Midbrain (tissue), 1 donor: ENCODE data around the gene TESK1.
"Not testable (repeated sequence)": the region's sequence is repeated elsewhere in the genome, so short reads cannot be mapped to it uniquely, and the experiment has no call there.

ENCODE experiments used
- DNase-seq: peaks from one replicate; lab custom pipeline; 2025; lab: John Stamatoyannopoulos, UW

Gene TESK1

DNA sequence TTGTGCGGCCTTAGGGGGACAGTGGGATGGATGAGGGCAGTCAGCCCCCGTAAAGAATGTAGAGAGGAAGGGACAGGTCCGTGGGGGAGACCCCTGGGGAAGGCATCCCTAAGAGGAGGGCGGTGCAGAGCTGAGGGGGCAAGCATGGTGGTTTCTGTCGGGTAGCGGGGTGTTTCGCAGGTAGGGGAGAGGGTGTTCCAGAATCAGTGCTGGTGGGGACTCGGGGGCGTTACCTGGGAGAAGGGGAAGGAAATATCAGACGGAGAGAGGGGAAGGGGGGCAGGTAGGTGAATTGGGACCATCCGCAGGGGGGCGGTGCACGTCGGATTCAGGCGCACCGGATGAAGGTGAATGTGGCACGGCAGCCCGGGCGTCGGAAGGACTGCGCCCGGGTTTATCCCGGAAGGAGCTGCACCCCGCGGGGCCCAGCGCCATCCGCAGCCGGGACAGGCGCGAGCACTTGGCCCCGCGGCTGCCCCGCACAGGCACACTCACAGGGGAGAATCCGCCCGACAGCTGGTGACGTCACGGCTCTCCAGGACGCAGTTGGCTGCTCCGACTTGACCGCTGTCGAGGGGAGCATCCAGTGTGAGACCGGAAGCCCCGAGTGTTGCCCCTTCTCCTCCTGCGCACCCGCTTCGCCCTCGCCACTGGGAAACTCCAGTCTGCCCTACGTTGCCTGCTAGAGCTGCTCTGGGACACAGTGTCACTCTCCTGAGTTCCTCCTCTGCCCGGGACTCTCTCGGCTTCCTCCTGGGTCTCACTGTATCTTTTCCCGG, 11.8 kb downstream of the TESK1 start:
- DNase-seq = no peak

DNA sequence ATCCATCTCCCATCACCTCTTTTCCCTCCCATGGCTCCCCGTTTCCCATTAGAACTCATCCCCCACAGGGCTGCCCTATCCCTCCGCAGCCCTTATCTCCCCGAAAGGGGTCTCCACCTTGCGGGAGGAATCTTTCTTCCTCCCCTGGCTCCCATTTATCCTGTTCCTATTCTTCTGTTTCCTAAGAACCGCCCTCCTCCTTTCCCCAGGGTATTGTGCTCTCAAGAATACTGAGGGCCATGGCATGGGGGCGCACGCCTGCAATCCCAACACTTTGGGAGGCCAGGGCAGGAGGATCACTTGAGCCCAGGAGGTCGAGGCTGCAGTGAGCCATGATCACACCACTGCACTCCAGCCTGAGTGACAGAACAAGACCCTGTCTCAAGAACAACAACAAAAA, 12.5 kb downstream of the TESK1 start:
- DNase-seq = no peak

- no peak for DNase-seq
Measured at GRCh38 chr9:35618325-35618727, 13.3 kb downstream of the TESK1 start, which contains the start of gene CD72. Gene CD72 (minus strand): TSS chr9:35618413. CDS start chr9:35618303, 110 bp downstream.

DNA sequence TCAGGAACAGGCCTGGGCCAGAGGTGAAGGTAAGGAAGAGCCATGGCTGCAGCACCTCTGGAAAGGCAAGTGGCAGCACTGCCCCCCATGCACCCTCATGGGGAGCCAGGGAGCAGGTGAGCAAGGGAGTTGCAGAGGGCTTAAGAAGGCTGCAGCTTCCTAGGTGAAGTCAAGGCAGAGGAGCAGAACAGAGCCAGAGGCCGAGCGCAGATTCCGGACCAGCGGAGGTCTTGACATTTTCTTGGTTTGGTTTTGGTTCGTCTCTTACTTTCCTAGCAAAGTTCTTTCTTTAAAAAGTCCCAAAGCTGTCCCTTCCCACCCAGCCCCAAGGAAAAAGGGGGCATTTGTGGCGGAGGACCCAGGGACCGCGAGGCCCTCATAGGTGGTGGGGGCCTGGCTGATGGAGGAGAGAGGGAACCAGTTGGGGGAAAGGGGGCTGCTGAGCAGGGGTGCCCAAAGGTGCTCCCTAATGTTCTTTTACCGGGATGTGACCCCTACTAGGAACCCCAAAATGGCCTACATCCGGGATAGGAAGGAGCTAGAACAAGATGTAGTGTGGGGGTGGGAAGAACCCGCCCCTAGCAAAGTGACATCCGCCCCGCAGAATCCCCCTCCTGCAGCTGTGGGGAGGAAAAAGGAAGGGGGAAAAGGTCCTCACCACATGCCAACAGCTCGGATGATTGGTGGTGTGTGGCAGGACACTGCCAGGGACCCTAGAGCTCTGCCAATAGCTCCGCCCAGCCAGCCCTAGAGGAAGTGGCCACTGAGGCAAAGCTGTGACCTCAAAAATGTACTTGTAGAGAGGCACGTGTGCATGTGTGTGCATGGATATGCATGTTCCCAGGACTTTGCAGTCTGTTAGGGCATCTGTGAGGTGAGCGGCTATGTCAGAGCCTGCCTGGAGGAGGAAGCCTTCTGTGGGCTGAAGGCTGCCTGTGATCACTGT, 14.1 kb downstream of the TESK1 start:
- no peak for DNase-seq

GRCh38 chr9:35619800-35620158, 14.7 kb downstream of the TESK1 start:
- DNase-seq = no peak

GRCh38 chr9:35627575-35627974, 22.5 kb downstream of the TESK1 start:
- no peak for DNase-seq

DNA sequence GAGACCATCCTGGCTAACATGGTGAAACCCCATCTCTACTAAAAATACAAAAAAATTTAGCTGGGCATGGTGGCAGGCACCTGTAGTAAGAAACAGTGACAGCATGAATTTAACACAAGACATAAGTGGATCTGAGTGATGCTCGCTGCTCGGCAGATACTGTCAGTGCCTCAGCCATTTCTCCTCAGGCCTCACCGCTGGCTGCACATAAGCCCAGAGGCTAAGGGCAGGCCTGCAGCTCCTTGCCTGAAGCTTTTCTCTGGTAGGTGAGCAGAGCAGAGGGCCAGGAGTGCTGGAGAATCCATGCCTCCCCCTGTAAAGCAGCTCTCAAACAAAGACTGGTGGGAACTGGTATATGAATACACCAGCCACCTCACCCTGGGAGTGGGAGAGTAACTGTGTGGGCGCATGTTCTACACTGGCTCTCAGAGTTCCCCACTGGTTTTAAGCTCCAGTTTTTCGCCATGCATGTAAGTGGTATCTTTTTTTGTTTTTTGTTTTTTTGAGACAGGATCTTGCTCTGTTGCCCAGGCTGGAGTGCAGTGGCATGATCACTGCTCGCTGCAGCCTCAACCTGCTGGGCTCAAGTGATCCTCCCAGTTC, 23.4 kb downstream of the TESK1 start:
- no peak for DNase-seq

GRCh38 chr9:35629597-35629996, 24.5 kb downstream of the TESK1 start:
- DNase-seq = no peak

DNA sequence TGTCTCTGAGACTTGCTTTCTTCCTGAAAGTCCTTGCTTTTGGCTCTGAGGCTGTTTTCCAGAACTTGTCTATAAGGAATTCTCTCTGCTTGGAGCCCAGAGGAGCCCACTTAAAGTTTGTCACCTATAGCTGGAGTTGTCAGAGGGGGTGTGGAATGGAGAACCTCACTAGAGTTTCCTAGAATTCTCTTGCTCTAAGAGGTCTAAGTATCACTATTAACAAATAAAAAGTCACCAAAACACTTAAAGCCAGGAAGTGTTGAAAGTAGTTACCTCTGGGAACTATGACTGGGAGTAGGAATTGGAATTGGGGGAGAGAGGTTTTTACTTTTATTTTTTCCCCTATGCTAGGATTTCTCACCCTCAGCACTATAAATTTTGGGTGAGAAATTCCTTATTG, 30.7 kb downstream of the TESK1 start:
- DNase-seq = no peak

DNA sequence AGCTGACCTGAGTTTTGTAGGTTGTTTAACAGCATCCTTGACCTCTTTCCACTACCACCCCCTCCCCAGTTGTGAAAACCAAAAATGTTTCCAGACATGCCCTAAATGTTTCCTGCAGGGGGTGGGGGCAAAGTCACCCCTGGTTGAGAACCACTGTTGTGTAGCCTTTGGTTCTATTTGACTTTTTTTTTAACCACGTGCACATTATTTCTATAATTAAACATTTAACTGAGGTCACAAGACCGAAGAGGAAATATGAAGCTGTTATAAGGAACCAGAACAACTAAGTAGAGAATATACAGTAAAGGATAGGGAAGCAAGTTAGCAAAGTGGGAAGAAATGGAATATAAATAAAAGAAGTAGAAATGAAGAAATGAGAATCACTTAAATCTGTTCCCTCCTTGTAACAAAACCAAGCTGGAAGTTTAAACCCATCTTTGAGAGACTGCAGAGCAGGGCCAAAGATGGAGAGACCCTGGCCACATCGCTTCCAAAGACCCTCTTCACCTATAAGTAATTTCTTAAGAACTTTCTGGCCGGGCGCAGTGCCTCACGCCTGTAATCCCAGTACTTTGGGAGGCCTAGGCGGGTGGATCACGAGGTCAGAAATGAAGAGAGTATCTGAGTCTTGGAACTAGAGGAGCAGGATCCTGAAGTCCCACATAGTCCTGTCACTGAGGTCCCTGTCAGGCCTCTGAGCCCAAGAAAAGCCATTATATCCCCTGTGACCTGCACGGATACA, 31.2 kb downstream of the TESK1 start:
- no peak for DNase-seq

DNA sequence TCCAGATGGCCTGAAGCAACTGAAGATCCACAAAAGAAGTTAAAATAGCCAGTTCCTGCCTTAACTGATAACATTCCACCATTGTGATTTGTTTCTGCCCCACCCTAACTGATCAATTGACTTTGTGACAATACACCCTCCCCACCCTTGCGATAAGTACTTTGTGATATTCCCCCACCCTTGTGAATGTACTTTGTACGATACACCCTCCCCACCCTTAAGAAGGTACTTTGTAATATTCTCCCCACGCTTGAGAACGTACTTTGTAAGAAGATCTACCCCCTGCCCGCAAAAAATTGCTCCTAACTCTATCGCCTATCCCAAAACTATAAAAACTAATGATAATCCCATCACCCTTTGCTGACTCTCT, 31.8 kb downstream of the TESK1 start:
- not testable (repeated sequence) for DNase-seq

DNA sequence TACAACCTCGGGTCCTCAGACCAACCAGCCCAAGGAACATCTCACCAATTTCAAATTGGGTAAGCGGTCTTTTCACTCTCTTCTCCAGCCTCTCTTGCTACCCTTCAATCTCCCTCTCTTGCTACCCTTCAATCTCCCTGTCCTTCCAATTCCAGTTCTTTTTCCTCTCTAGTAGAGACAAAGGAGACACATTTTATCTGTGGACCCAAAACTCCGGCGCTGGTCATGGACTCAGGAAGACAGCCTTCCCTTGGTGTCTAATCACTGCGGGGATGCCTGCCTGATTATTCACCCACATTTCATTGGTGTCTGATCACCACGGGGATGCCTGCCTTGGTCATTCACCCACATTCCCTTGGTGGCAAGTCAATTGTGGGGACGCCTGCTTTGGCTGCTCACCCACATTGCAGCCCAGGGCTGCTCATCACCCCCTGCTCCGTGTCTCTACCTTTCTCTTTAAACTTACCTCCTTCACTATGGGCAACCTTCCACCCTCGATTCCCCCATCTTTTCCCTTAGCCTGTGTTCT, 32.4 kb downstream of the TESK1 start:
- not testable (repeated sequence) for DNase-seq

- not testable (repeated sequence) for DNase-seq
Measured at GRCh38 chr9:35638751-35639150, 33.7 kb downstream of the TESK1 start.

- not testable (repeated sequence) for DNase-seq
Measured at GRCh38 chr9:35639225-35639624, 34.2 kb downstream of the TESK1 start.

GRCh38 chr9:35639631-35640030, 34.6 kb downstream of the TESK1 start:
- DNase-seq = no peak

DNA sequence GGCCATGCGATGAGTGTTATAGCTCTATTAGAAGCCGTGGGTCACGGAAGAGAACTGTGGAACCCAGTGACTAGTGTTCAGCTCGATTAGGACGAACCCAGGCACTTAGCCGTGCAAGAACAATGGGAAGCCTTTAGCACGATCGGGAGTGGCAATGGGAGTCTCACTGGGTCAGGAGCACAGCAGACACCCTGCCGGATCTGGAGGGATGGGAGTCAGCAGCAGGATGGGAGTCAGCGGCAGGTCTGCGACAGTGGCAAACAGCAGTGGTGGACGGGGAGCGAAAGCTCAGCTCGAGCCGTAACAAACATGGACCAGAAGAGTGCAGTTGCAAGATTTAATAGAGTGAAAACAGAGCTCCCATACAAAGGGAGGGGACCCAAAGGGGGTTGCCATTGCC, 35.4 kb downstream of the TESK1 start:
- DNase-seq = not testable (repeated sequence)

GRCh38 chr9:35641478-35641877, 36.4 kb downstream of the TESK1 start:
- not testable (repeated sequence) for DNase-seq

DNA sequence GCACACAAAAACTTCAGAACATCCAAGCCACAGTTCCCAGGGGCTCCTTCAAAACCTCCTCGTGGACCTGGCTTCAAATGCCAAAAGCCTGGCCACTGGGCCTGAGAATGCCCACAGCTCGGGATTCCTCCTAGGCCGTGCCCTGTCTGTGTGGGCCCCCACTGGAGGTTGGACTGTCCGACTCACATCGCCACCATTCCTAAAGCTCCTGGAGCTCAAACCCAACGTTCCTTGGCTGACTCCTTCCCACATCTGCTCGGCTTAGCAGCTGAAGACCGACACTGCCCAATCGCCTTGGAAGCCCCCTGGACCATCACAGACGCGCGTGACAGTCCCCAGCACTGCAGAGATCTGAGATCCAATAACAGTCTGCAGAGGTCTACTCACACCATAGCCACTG, 38.0 kb downstream of the TESK1 start:
- DNase-seq = no peak

GRCh38 chr9:35645736-35646135, 40.7 kb downstream of the TESK1 start:
- DNase-seq = not testable (repeated sequence)

DNA sequence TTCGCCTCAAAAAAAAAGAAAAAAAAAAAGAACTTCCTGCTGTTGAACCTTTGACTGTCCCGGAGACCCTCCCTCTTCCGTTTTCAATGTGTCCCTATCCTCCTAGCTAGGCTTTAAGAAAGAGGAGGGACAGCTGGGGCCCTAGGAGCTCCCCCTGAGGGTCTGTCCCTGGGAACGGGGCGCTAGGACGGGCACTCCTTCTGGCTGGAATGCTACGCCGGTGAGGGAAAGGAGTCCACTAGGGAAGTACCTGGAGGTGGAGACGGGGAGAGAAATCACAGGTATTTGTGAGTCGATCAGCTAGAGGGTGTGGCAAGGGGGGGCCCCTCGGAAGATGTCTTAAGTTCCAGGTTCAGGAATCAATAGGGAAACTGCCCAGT, 41.1 kb downstream of the TESK1 start:
- DNase-seq = no peak

GRCh38 chr9:35646533-35647265, 41.6 kb downstream of the TESK1 start:
- peak; percentile 93 for DNase-seq
